ENCODE results near the gene BBX. TPM values are rescaled to one million over a fixed set of nuclear protein-coding genes. Genes with fewer than 3 reads are reported as not detected.
A peak's percentile ranks its signal among the peaks of the same experiment; 100 is the strongest.

The BBX gene
- total and polyA plus RNA-seq, 9 donors: 21.7 to 51.3 (median 41.5) TPM

- no CpG with 5 or more reads among the region's 2 CpGs for WGBS (ENCODE audit: insufficient coverage)
- DNase-seq: peak; percentile 64
- H3K27ac ChIP-seq (ENCODE audit: low read length): peak overlapping the region; percentile 49
- no peaks in the 10 kb centered on the region for H3K36me3 ChIP-seq (ENCODE audit: control insufficient read depth, insufficient read depth, low read length)
- no peaks in the 10 kb centered on the region for H3K9me3 ChIP-seq (replicated peaks; ENCODE audit: control insufficient read depth, low read depth, low read length)
- no peak overlapping the region for H3K4me3 ChIP-seq (ENCODE audit: low read length)
- no peaks in the 10 kb centered on the region for H3K4me1 ChIP-seq (ENCODE audit: control insufficient read depth, insufficient read depth, low read length)
- H3K27me3 ChIP-seq (ENCODE audit: control insufficient read depth, insufficient read depth, low read length): no peaks in the 10 kb centered on the region
These were observed 119.0 kb downstream of the BBX start for GRCh38 chr3:107641572-107642307.

GRCh38 chr3:107643038-107643883, 120.5 kb downstream of the BBX start:
- Histone ChIP-seq H3K27me3 (ENCODE audit: control insufficient read depth, insufficient read depth, low read length) (no peaks in the 10 kb centered on the region), H3K27ac (ENCODE audit: low read length) (no peak overlapping the region), H3K4me3 (ENCODE audit: low read length) (no peak overlapping the region), H3K36me3 (ENCODE audit: control insufficient read depth, insufficient read depth, low read length) (no peaks in the 10 kb centered on the region), H3K4me1 (ENCODE audit: control insufficient read depth, insufficient read depth, low read length) (no peaks in the 10 kb centered on the region), H3K9me3 (replicated peaks; ENCODE audit: control insufficient read depth, low read depth, low read length) (no peaks in the 10 kb centered on the region)
- DNase-seq: no peak
- WGBS (ENCODE audit: insufficient coverage): 39% methylated on average over 3 of the region's 6 CpGs

GRCh38 chr3:107644631-107645030, 121.9 kb downstream of the BBX start:
- no peaks in the 10 kb centered on the region for H3K9me3 ChIP-seq (replicated peaks; ENCODE audit: control insufficient read depth, low read depth, low read length)
- WGBS (ENCODE audit: insufficient coverage): no CpG with 5 or more reads among the region's 3 CpGs
- H3K4me1 ChIP-seq (ENCODE audit: control insufficient read depth, insufficient read depth, low read length): no peaks in the 10 kb centered on the region
- H3K27ac ChIP-seq (ENCODE audit: low read length): no peak overlapping the region
- H3K36me3 ChIP-seq (ENCODE audit: control insufficient read depth, insufficient read depth, low read length): peaks cover 2% of the 10 kb centered on the region
- H3K27me3 ChIP-seq (ENCODE audit: control insufficient read depth, insufficient read depth, low read length): no peaks in the 10 kb centered on the region
- no peak for DNase-seq
- no peak overlapping the region for H3K4me3 ChIP-seq (ENCODE audit: low read length)

- 79% methylated on average over 2 of the region's 3 CpGs for WGBS (ENCODE audit: insufficient coverage)
- no peak for DNase-seq
These were observed 128.0 kb downstream of the BBX start for GRCh38 chr3:107650788-107651187.

GRCh38 chr3:107651782-107652181, 129.0 kb downstream of the BBX start:
- Histone ChIP-seq H3K4me1 (ENCODE audit: control insufficient read depth, insufficient read depth, low read length) (no peaks in the 10 kb centered on the region), H3K27ac (ENCODE audit: low read length) (no peak overlapping the region), H3K4me3 (ENCODE audit: low read length) (no peak overlapping the region), H3K27me3 (ENCODE audit: control insufficient read depth, insufficient read depth, low read length) (no peaks in the 10 kb centered on the region), H3K9me3 (replicated peaks; ENCODE audit: control insufficient read depth, low read depth, low read length) (no peaks in the 10 kb centered on the region), H3K36me3 (ENCODE audit: control insufficient read depth, insufficient read depth, low read length) (peaks cover 2% of the 10 kb centered on the region)
- DNase-seq: no peak

More at GRCh38 chr3:107650788-107651187, 128.0 kb downstream of the BBX start:
- no peaks in the 10 kb centered on the region for H3K9me3 ChIP-seq (replicated peaks; ENCODE audit: control insufficient read depth, low read depth, low read length)
- H3K27ac ChIP-seq (ENCODE audit: low read length): no peak overlapping the region
- no peaks in the 10 kb centered on the region for H3K4me1 ChIP-seq (ENCODE audit: control insufficient read depth, insufficient read depth, low read length)
- no peak overlapping the region for H3K4me3 ChIP-seq (ENCODE audit: low read length)
- H3K36me3 ChIP-seq (ENCODE audit: control insufficient read depth, insufficient read depth, low read length): peaks cover 2% of the 10 kb centered on the region
- no peaks in the 10 kb centered on the region for H3K27me3 ChIP-seq (ENCODE audit: control insufficient read depth, insufficient read depth, low read length)

- no peak for DNase-seq
- Histone ChIP-seq H3K4me3 (ENCODE audit: low read length) (no peak overlapping the region), H3K4me1 (ENCODE audit: control insufficient read depth, insufficient read depth, low read length) (no peaks in the 10 kb centered on the region), H3K36me3 (ENCODE audit: control insufficient read depth, insufficient read depth, low read length) (no peaks in the 10 kb centered on the region), H3K27ac (ENCODE audit: low read length) (no peak overlapping the region), H3K27me3 (ENCODE audit: control insufficient read depth, insufficient read depth, low read length) (no peaks in the 10 kb centered on the region), H3K9me3 (replicated peaks; ENCODE audit: control insufficient read depth, low read depth, low read length) (no peaks in the 10 kb centered on the region)
- no CpG with 5 or more reads among the region's 1 CpG for WGBS (ENCODE audit: insufficient coverage)
These were observed 131.5 kb downstream of the BBX start for GRCh38 chr3:107654218-107654617.

- Histone ChIP-seq H3K4me3 (ENCODE audit: low read length) (no peak overlapping the region), H3K9me3 (replicated peaks; ENCODE audit: control insufficient read depth, low read depth, low read length) (no peaks in the 10 kb centered on the region), H3K36me3 (ENCODE audit: control insufficient read depth, insufficient read depth, low read length) (no peaks in the 10 kb centered on the region), H3K27me3 (ENCODE audit: control insufficient read depth, insufficient read depth, low read length) (no peaks in the 10 kb centered on the region), H3K27ac (ENCODE audit: low read length) (no peak overlapping the region), H3K4me1 (ENCODE audit: control insufficient read depth, insufficient read depth, low read length) (peaks cover 4% of the 10 kb centered on the region)
- no peak for DNase-seq
- WGBS (ENCODE audit: insufficient coverage): no CpG with 5 or more reads among the region's 2 CpGs
These were observed 135.2 kb downstream of the BBX start for GRCh38 chr3:107657971-107658370.

GRCh38 chr3:107660306-107660976, 137.7 kb downstream of the BBX start:
- no peak overlapping the region for H3K4me3 ChIP-seq (ENCODE audit: low read length)
- DNase-seq: peak; percentile 76
- WGBS (ENCODE audit: insufficient coverage): no CpG with 5 or more reads among the region's 3 CpGs

GRCh38 chr3:107661447-107662123, 138.8 kb downstream of the BBX start:
- H3K36me3 ChIP-seq (ENCODE audit: control insufficient read depth, insufficient read depth, low read length): no peaks in the 10 kb centered on the region
- H3K4me1 ChIP-seq (ENCODE audit: control insufficient read depth, insufficient read depth, low read length): peaks cover 4% of the 10 kb centered on the region
- H3K27me3 ChIP-seq (ENCODE audit: control insufficient read depth, insufficient read depth, low read length): no peaks in the 10 kb centered on the region
- peak overlapping the region; percentile 53 for H3K27ac ChIP-seq (ENCODE audit: low read length)
- H3K9me3 ChIP-seq (replicated peaks; ENCODE audit: control insufficient read depth, low read depth, low read length): no peaks in the 10 kb centered on the region
- DNase-seq: no peak
- no peak overlapping the region for H3K4me3 ChIP-seq (ENCODE audit: low read length)
- 50% methylated on average over 1 of the region's 3 CpGs for WGBS (ENCODE audit: insufficient coverage)

More at GRCh38 chr3:107660306-107660976, 137.7 kb downstream of the BBX start:
- Histone ChIP-seq H3K4me1 (ENCODE audit: control insufficient read depth, insufficient read depth, low read length) (peaks cover 4% of the 10 kb centered on the region), H3K36me3 (ENCODE audit: control insufficient read depth, insufficient read depth, low read length) (no peaks in the 10 kb centered on the region), H3K9me3 (replicated peaks; ENCODE audit: control insufficient read depth, low read depth, low read length) (no peaks in the 10 kb centered on the region), H3K27ac (ENCODE audit: low read length) (no peak overlapping the region), H3K27me3 (ENCODE audit: control insufficient read depth, insufficient read depth, low read length) (no peaks in the 10 kb centered on the region)

All from muscle of leg (tissue), 11 donors.